ENCODE data around the gene ABTB2. TPM values are rescaled to one million over a fixed set of nuclear protein-coding genes. Genes with fewer than 3 reads are reported as not detected.

Gene ABTB2
- total and polyA plus RNA-seq, 9 of the 15 experiments (the other 6 are each of a cell fraction or from before 2014, with no cell fraction given), result 0.03 to 0.18 (median 0.12) TPM; not detected in 2

DNA sequence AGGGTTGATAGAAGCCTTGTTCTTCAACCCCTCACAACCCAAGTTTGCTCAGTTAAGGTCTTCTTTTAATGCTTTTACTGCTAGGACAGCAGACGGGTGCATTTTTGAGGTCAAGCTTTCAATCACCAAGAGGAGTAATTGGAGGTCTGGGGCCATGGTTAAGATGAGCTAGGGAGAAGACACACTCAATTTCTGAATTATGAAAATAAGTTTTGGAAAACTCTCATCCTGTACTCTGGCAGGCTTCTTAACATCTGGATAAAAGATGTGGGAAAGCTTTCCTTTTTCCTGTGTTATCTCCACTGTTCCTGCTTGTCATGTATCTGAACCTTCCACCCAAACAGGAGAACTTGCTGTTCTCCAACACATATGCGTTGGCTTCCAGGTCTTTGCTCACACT, 9.7 kb downstream of the ABTB2 start (continued):
- TF ChIP-seq E2F5 (CRISPR knock-in tag; IDR thresholded peaks at IDR 0.05) (no peak), TGIF2 (CRISPR knock-in tag; IDR thresholded peaks at IDR 0.05) (no peak), SIN3A (IDR thresholded peaks at IDR 0.05; ENCODE audit: borderline replicate concordance in 2 of 2, control insufficient read depth in 1 of 2, low read depth in 2 of 2, low read length in 2 of 2) (no peak), PHF20 (IDR thresholded peaks at IDR 0.05; ENCODE audit: partially characterized antibody) (no peak), POLR3A (IDR thresholded peaks at IDR 0.05; ENCODE audit: borderline replicate concordance, extremely low read depth, insufficient read depth, insufficient read length) (no peak)
- TF ChIP-seq, protein P1, sequence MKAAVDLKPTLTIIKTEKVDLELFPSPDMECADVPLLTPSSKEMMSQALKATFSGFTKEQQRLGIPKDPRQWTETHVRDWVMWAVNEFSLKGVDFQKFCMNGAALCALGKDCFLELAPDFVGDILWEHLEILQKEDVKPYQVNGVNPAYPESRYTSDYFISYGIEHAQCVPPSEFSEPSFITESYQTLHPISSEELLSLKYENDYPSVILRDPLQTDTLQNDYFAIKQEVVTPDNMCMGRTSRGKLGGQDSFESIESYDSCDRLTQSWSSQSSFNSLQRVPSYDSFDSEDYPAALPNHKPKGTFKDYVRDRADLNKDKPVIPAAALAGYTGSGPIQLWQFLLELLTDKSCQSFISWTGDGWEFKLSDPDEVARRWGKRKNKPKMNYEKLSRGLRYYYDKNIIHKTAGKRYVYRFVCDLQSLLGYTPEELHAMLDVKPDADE (conservative IDR thresholded peaks at IDR 0.05; ENCODE audit: control insufficient read depth, low read depth, low read length), result no peak
- TF ChIP-seq, protein P2, sequence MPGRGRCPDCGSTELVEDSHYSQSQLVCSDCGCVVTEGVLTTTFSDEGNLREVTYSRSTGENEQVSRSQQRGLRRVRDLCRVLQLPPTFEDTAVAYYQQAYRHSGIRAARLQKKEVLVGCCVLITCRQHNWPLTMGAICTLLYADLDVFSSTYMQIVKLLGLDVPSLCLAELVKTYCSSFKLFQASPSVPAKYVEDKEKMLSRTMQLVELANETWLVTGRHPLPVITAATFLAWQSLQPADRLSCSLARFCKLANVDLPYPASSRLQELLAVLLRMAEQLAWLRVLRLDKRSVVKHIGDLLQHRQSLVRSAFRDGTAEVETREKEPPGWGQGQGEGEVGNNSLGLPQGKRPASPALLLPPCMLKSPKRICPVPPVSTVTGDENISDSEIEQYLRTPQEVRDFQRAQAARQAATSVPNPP (IDR thresholded peaks at IDR 0.05; ENCODE audit: borderline replicate concordance, insufficient read depth, insufficient read length), result no peak

Data from K562 (cell line).